ENCODE results near the gene CHIT1. TPM values are rescaled to one million over a fixed set of nuclear protein-coding genes. Genes with fewer than 3 reads are reported as not detected.
A peak's percentile ranks its signal among the peaks of the same experiment; 100 is the strongest.

The CHIT1 gene
- total and polyA plus RNA-seq, 8 donors, result 0.05 to 0.18 TPM; not detected in 6

DNA sequence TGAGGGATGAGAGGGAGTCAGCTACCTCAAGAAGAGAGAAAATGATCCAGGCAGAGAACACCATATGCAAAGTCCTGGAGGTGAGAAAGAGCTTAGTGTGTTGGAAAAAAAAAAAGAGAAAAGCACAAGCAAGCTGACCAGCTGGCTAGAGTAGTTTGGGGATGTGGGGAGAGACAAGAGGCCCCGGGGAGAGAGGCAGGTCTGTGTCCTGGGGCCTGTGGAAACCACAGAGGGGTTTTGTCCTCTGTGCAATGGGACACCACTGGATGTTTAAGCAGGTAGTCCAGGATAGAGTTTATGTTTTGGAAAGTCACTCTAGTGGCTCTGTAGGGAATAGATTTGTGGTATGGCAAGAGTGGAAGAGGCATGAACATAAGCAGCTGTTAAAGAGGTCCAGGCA is 28.6 kb downstream of the CHIT1 start:
- Histone ChIP-seq H3K9me3 (no peaks in the 10 kb centered on the region), H3K4me1 (peaks cover 0 to 33% (median 14%) of the 10 kb centered on the region in 4 donors), H3K4me3 (no peak overlapping the region), H3K36me3 (no peaks in the 10 kb centered on the region), H3K27ac (peak overlapping the region in 4 of 5 donors; percentile 59 to 84 (median 73)), H3K27me3 (peaks cover 0 to 20% (median 0%) of the 10 kb centered on the region in 3 donors)
- peak in 1 of 2 donors; percentile 5 for DNase-seq
- intact Hi-C loops (cut with DNase I; ENCODE audit: low total_unique reads), result no loop called here
- TF ChIP-seq, protein P1, sequence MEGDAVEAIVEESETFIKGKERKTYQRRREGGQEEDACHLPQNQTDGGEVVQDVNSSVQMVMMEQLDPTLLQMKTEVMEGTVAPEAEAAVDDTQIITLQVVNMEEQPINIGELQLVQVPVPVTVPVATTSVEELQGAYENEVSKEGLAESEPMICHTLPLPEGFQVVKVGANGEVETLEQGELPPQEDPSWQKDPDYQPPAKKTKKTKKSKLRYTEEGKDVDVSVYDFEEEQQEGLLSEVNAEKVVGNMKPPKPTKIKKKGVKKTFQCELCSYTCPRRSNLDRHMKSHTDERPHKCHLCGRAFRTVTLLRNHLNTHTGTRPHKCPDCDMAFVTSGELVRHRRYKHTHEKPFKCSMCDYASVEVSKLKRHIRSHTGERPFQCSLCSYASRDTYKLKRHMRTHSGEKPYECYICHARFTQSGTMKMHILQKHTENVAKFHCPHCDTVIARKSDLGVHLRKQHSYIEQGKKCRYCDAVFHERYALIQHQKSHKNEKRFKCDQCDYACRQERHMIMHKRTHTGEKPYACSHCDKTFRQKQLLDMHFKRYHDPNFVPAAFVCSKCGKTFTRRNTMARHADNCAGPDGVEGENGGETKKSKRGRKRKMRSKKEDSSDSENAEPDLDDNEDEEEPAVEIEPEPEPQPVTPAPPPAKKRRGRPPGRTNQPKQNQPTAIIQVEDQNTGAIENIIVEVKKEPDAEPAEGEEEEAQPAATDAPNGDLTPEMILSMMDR (IDR thresholded peaks at IDR 0.05), result no peak
- TF ChIP-seq EP300 (IDR thresholded peaks at IDR 0.05) (no peak), POLR2A (IDR thresholded peaks at IDR 0.05) (no peak), POLR2AphosphoS5 (IDR thresholded peaks at IDR 0.05) (no peak)
- WGBS, 5 donors, result 38 to 76% (median 60%) methylated on average over 1 of the region's 1 CpG

DNA sequence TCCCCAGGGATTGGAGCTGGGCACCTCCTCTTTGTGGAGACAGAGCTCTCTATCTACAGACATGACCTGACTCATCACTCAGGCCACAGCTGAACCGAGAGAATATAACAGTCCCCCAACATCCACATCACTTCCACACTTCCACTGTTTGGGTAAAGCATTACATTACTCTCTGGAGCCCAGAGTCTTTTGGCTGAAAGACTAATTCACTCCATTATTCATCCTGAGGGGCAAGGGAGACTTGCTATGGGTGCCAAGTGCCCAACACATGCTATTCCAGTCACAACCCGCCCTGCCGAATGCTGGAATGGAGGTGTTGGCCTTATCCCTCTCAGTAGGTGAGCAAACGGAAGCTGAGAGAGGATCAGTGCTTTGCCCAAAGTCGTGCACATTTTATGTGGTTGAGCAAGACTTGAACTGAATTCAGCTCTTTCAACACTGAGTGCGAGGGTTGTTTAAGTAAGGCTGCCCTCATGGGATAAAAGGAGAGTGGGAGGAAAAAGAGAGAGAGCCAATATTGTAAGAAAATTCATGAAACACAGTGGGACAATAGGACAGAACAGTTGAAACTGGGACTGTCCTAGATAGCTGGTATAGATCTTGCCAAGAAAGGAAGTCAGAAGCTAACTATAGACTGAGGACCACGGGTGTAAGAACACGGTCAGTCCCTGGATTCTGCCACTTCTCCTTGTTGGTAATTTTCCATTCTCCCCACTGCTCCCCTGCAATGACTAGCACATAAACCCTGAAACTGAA is 29.5 kb downstream of the CHIT1 start:
- no peaks in the 10 kb centered on the region for H3K9me3 ChIP-seq
- H3K36me3 ChIP-seq, result no peaks in the 10 kb centered on the region
- peak overlapping the region in 4 of 5 donors; percentile 59 to 84 (median 73) for H3K27ac ChIP-seq
- peak in 1 of 2 donors; percentile 18 for DNase-seq
- intact Hi-C loops (cut with DNase I; ENCODE audit: low total_unique reads), result no loop called here
- peaks cover 0 to 20% (median 0%) of the 10 kb centered on the region in 3 donors for H3K27me3 ChIP-seq
- no peak overlapping the region for H3K4me3 ChIP-seq
- TF ChIP-seq POLR2AphosphoS5 (IDR thresholded peaks at IDR 0.05), result peak in 2 of 3 donors; percentile 50 to 66
- TF ChIP-seq, protein P1 (IDR thresholded peaks at IDR 0.05), result no peak
- WGBS, 5 donors, result 47 to 64% (median 55%) methylated on average over 8 of the region's 8 CpGs
- H3K4me1 ChIP-seq, result peaks cover 0 to 33% (median 14%) of the 10 kb centered on the region in 4 donors

DNA sequence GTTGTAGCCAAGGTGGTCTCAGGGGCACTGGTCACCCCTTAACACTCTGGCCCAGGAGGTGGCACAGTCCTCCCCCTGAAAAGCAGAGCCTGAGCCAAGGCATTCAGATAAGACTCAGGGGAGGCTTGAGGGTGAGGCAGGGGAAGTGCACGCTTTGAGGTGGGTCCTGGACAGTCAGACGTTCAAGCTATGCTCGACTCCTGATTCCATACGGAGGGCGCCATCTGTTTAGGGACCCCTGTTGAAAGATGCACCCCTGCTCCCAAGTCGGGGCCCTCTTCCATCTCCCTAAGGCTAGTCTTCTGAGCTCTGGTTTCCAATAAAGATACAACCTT is 30.0 kb downstream of the CHIT1 start:
- WGBS, 5 donors, result 88 to 91% (median 89%) methylated on average over 6 of the region's 6 CpGs
- Histone ChIP-seq H3K27ac (peak overlapping the region in 4 of 5 donors; percentile 59 to 84 (median 73)), H3K9me3 (no peaks in the 10 kb centered on the region), H3K27me3 (peaks cover 0 to 20% (median 0%) of the 10 kb centered on the region in 3 donors), H3K36me3 (no peaks in the 10 kb centered on the region), H3K4me1 (peaks cover 0 to 33% (median 14%) of the 10 kb centered on the region in 4 donors), H3K4me3 (no peak overlapping the region)
- TF ChIP-seq, protein P1 (IDR thresholded peaks at IDR 0.05), result no peak
- TF ChIP-seq POLR2A (IDR thresholded peaks at IDR 0.05) (no peak), EP300 (IDR thresholded peaks at IDR 0.05) (no peak), POLR2AphosphoS5 (IDR thresholded peaks at IDR 0.05) (no peak)
- peak in 1 of 2 donors; percentile 21 for DNase-seq
- intact Hi-C loops (cut with DNase I; ENCODE audit: low total_unique reads), result no loop called here

DNA sequence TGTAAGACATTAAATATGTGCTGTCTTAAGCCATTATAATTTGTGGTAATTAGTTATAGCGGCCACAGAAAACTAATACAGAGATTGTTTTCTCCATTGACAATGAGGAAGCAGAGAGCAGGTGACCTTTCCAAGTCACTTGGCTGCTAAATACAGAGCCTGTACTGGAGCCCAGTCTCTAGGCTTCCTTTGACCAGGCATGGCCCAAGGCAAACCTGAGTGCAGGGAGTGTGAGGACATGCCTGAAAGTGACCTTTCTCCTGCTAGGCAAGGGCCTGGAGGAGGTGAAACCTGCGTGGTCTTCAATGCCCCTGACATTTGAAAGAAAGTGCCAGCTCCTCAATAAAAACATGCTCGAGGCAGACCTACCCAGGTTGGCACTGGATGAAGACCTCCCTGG is 30.5 kb downstream of the CHIT1 start:
- no peak for DNase-seq
- WGBS, 5 donors, result 74 to 84% (median 83%) methylated on average over 2 to 3 of the region's 3 CpGs
- Histone ChIP-seq H3K27me3 (peaks cover 0 to 20% (median 0%) of the 10 kb centered on the region in 3 donors), H3K4me3 (no peak overlapping the region), H3K27ac (peak overlapping the region in 4 of 5 donors; percentile 59 to 84 (median 73)), H3K36me3 (no peaks in the 10 kb centered on the region), H3K4me1 (peaks cover 0 to 33% (median 14%) of the 10 kb centered on the region in 4 donors), H3K9me3 (no peaks in the 10 kb centered on the region)
- intact Hi-C loops (cut with DNase I; ENCODE audit: low total_unique reads), result no loop called here
- no peak for TF ChIP-seq POLR2AphosphoS5 (IDR thresholded peaks at IDR 0.05)
- no peak for TF ChIP-seq POLR2A (IDR thresholded peaks at IDR 0.05)
- TF ChIP-seq, protein P1 (IDR thresholded peaks at IDR 0.05), result no peak
- TF ChIP-seq EP300 (IDR thresholded peaks at IDR 0.05), result no peak
